Osteoblast (primary cell): ENCODE results near the gene RYR3. TPM values are rescaled to one million over a fixed set of nuclear protein-coding genes. Genes with fewer than 3 reads are reported as not detected.

Experiments
- DNase-seq: peaks from one replicate; pipeline ENCODE4 v3.0.0; 2011; ENCODE audit warnings: low spot score, mixed read lengths; ENCODE audit not compliant: insufficient read length; ENCODE audit errors: missing footprints
- H2AFZ ChIP-seq: 2 replicates; pipeline ENCODE4 v1.6.0; 2011; ENCODE audit warnings: mild to moderate bottlenecking, low read length
- H3K27ac ChIP-seq: 2 replicates; pipeline ENCODE4 v1.5.1; 2011; ENCODE audit warnings: mild to moderate bottlenecking, low read depth, low read length, moderate library complexity
- H3K27me3 ChIP-seq: 2 replicates; pipeline ENCODE4 v1.6.0; 2012; ENCODE audit warnings: mild to moderate bottlenecking, control low read depth, inconsistent platforms, low read length, moderate library complexity; ENCODE audit not compliant: insufficient read depth
- H3K36me3 ChIP-seq: 2 replicates; pipeline ENCODE4 v1.5.1; 2011; ENCODE audit warnings: mild to moderate bottlenecking, low read length, control low read depth, moderate library complexity; ENCODE audit not compliant: insufficient read depth
- H3K4me1 ChIP-seq: 2 replicates; pipeline ENCODE4 v1.5.1; 2011; ENCODE audit warnings: mild to moderate bottlenecking, low read length, control low read depth, moderate library complexity; ENCODE audit not compliant: insufficient read depth
- H3K4me2 ChIP-seq: 2 replicates; pipeline ENCODE4 v1.6.0; 2011; ENCODE audit warnings: mild to moderate bottlenecking, low read length; ENCODE audit not compliant: insufficient read depth
- H3K4me3 ChIP-seq: fragments of 200-600 bp; sonication (generic); 3 replicates; pipeline ENCODE4 v1.5.1; 2012; ENCODE audit warnings: mild to moderate bottlenecking, low read length, inconsistent platforms; ENCODE audit not compliant: insufficient read depth
- H3K79me2 ChIP-seq: 2 replicates; pipeline ENCODE4 v1.6.0; 2012; ENCODE audit warnings: mild to moderate bottlenecking, low read length, control low read depth, inconsistent platforms; ENCODE audit not compliant: insufficient read depth
- H3K9me3 ChIP-seq: 2 replicates; pipeline ENCODE4 v1.5.1; 2011; ENCODE audit warnings: low read depth, low read length, control low read depth
- H4K20me1 ChIP-seq: 2 replicates; pipeline ENCODE4 v1.6.0; 2012; ENCODE audit warnings: mild to moderate bottlenecking, low read length, control low read depth; ENCODE audit not compliant: insufficient read depth
- CTCF ChIP-seq: IDR thresholded peaks from 2 replicates; pipeline ENCODE4 v1.5.1; 2011; ENCODE audit warnings: mild to moderate bottlenecking, low read depth, low read length, moderate library complexity; ENCODE audit errors: extremely low read depth
- total RNA-seq: library from RNA; depleted of rRNA; stranded (reverse); fragments of >200 nt; gene quantifications from 2 replicates; pipeline ENCODE4 v1.2.3, GENCODE V29; 2012

RYR3 gene
- total RNA-seq, 1 donor, result not detected

GRCh38 chr15:33882921-33883320 lies 572.2 kb downstream of the RYR3 start:
- H3K27ac ChIP-seq, result no peak overlapping the region
- peaks cover 2% of the 10 kb centered on the region for H4K20me1 ChIP-seq
- H3K79me2 ChIP-seq, result no peaks in the 10 kb centered on the region
- no peak for TF ChIP-seq CTCF
- no peak overlapping the region for H3K4me3 ChIP-seq
- no peak overlapping the region for H2AFZ ChIP-seq
- H3K36me3 ChIP-seq, result no peaks in the 10 kb centered on the region
- no peaks in the 10 kb centered on the region for H3K4me1 ChIP-seq
- H3K4me2 ChIP-seq, result no peak overlapping the region
- H3K27me3 ChIP-seq, result no peaks in the 10 kb centered on the region
- DNase-seq, result no peak
- H3K9me3 ChIP-seq, result no peaks in the 10 kb centered on the region

GRCh38 chr15:33888176-33888575 lies 577.4 kb downstream of the RYR3 start:
- Histone ChIP-seq H3K36me3 (no peaks in the 10 kb centered on the region), H3K4me3 (no peak overlapping the region), H3K4me2 (no peak overlapping the region), H3K4me1 (no peaks in the 10 kb centered on the region), H2AFZ (no peak overlapping the region), H3K27me3 (no peaks in the 10 kb centered on the region), H3K27ac (no peak overlapping the region), H3K79me2 (no peaks in the 10 kb centered on the region), H4K20me1 (no peaks in the 10 kb centered on the region), H3K9me3 (no peaks in the 10 kb centered on the region)
- no peak for DNase-seq
- no peak for TF ChIP-seq CTCF

- Histone ChIP-seq H3K27ac (no peak overlapping the region), H3K36me3 (no peaks in the 10 kb centered on the region), H2AFZ (no peak overlapping the region), H3K4me3 (no peak overlapping the region), H3K4me2 (no peak overlapping the region), H3K9me3 (no peaks in the 10 kb centered on the region), H3K27me3 (no peaks in the 10 kb centered on the region), H3K79me2 (no peaks in the 10 kb centered on the region), H3K4me1 (peaks cover 8% of the 10 kb centered on the region), H4K20me1 (no peaks in the 10 kb centered on the region)
- no peak for TF ChIP-seq CTCF
- no peak for DNase-seq
Measured at GRCh38 chr15:33894193-33894592, 583.4 kb downstream of the RYR3 start.

- no peaks in the 10 kb centered on the region for H3K9me3 ChIP-seq
- no peak for DNase-seq
- H3K79me2 ChIP-seq, result peaks cover 4% of the 10 kb centered on the region
- H3K4me1 ChIP-seq, result peaks cover 10% of the 10 kb centered on the region
- no peak for TF ChIP-seq CTCF
- no peaks in the 10 kb centered on the region for H4K20me1 ChIP-seq
- H3K36me3 ChIP-seq, result no peaks in the 10 kb centered on the region
- no peaks in the 10 kb centered on the region for H3K27me3 ChIP-seq
- H3K4me3 ChIP-seq, result no peak overlapping the region
- no peak overlapping the region for H3K4me2 ChIP-seq
- H3K27ac ChIP-seq, result no peak overlapping the region
- H2AFZ ChIP-seq, result no peak overlapping the region
Measured at GRCh38 chr15:33902043-33902442, 591.3 kb downstream of the RYR3 start.
